H1 (cell line): ENCODE data around the gene ZDHHC24.

Experiments
- CREB1 ChIP-seq: IDR thresholded peaks from 2 replicates; pipeline ENCODE4 v1.6.1; 2012; ENCODE audit warnings: inconsistent platforms
- EGR1 ChIP-seq: IDR thresholded peaks from 2 replicates; pipeline ENCODE4 v1.6.1; 2011; ENCODE audit warnings: low read depth, low read length, borderline replicate concordance
- EP300 ChIP-seq, 2 experiments: IDR thresholded peaks; 1 replicate in 1 of 2; 2 replicates in 1 of 2; pipeline ENCODE4 v1.6.1; 2011 to 2012; ENCODE audit warnings: low read depth in 2 of 2, low read length in 2 of 2, mild to moderate bottlenecking in 2 of 2, borderline replicate concordance in 1 of 2, inconsistent platforms in 1 of 2, moderate library complexity in 1 of 2
- EZH2 ChIP-seq: fragments of 200-600 bp; sonication (generic); IDR thresholded peaks from 2 replicates; pipeline ENCODE4 v1.7.1; 2012; ENCODE audit warnings: low read depth, mild to moderate bottlenecking, moderate library complexity, low read length, inconsistent platforms; ENCODE audit not compliant: severe bottlenecking
- GTF2F1 ChIP-seq: IDR thresholded peaks from 2 replicates; pipeline ENCODE4 v1.6.1; 2012; ENCODE audit warnings: low read depth, low read length, improper control_type of control experiment, borderline replicate concordance
- HDAC2 ChIP-seq, 2 experiments: fragments of 300-600 bp in 1 of 2; sonication (generic) in 1 of 2; IDR thresholded peaks; 2 replicates each; pipeline ENCODE4 v1.6.1; 2011 to 2012; ENCODE audit warnings: low read depth in 2 of 2, low read length in 2 of 2, mild to moderate bottlenecking in 2 of 2, moderate library complexity in 2 of 2, borderline replicate concordance in 1 of 2, inconsistent platforms in 1 of 2
- NRF1 ChIP-seq: IDR thresholded peaks from 2 replicates; pipeline ENCODE4 v1.6.1; 2011; ENCODE audit warnings: mild to moderate bottlenecking, low read depth, low read length, improper control_type of control experiment
- POLR2A ChIP-seq, 2 experiments: IDR thresholded peaks; 1 replicate in 1 of 2; 2 replicates in 1 of 2; pipeline ENCODE4 v1.6.1; 2011; ENCODE audit warnings: low read depth in 2 of 2, low read length in 2 of 2, mild to moderate bottlenecking in 2 of 2; ENCODE audit errors: control extremely low read depth in 1 of 2
- POLR2AphosphoS5 ChIP-seq: IDR thresholded peaks from 2 replicates; pipeline ENCODE4 v1.6.1; 2011; ENCODE audit warnings: low read depth, low read length
- RFX5 ChIP-seq: IDR thresholded peaks from 2 replicates; pipeline ENCODE4 v1.6.1; 2011; ENCODE audit warnings: low read depth, low read length, improper control_type of control experiment, borderline replicate concordance
- RXRA ChIP-seq: IDR thresholded peaks from 2 replicates; pipeline ENCODE4 v1.6.1; 2011; ENCODE audit warnings: low read depth, mild to moderate bottlenecking, low read length, moderate library complexity; ENCODE audit not compliant: insufficient read depth
- SUZ12 ChIP-seq: fragments of 200-600 bp; sonication (generic); IDR thresholded peaks from 2 replicates; pipeline ENCODE4 v1.6.1; 2012; ENCODE audit warnings: mild to moderate bottlenecking, inconsistent platforms, low read length, moderate library complexity, mixed read lengths
- TF ChIP-seq, protein P1 (sequence below), 3 experiments: IDR thresholded peaks; 1 replicate in 2 of 3; 2 replicates in 1 of 3; pipeline versions ENCODE4 v1.5.1 to v1.6.1; 2011; ENCODE audit warnings: low read length in 3 of 3, mild to moderate bottlenecking in 3 of 3, inconsistent platforms in 2 of 3, low read depth in 1 of 3, moderate library complexity in 1 of 3; ENCODE audit not compliant: insufficient read depth in 1 of 3; ENCODE audit errors: control extremely low read depth in 1 of 3
- TF ChIP-seq, protein P2 (sequence below): IDR thresholded peaks from 2 replicates; pipeline ENCODE4 v1.6.1; 2011; ENCODE audit warnings: low read length, improper control_type of control experiment

DNA sequence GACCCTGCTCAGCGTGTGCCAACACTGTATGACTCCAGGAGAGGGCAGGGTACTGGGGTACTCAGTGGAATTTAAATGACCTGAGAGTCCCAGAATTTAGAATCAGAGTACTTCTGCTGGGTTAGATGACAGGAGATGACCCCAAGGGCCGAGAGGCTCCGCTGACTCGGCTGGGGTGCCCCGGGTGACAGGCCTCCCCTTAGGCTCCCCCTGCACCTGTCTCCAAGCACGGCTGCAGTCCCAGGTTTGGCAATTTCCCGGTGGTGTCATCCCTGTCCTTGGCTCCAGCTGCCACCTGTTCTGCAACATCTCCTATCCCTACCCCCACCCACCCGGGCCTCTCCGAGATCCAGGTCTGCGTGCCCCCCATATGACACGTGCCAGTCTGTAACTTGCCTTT lies 2.2 kb upstream of the ZDHHC24 start:
- no peak for TF ChIP-seq EP300 (IDR thresholded peaks at IDR 0.05; ENCODE audit: borderline replicate concordance in 1 of 2, low read depth in 2 of 2, low read length in 2 of 2)
- no peak for TF ChIP-seq SUZ12
- TF ChIP-seq GTF2F1: no peak
- no peak for TF ChIP-seq POLR2A (IDR thresholded peaks at IDR 0.05; ENCODE audit: control extremely low read depth in 1 of 2, low read depth in 2 of 2, low read length in 2 of 2)
- TF ChIP-seq, protein P1, sequence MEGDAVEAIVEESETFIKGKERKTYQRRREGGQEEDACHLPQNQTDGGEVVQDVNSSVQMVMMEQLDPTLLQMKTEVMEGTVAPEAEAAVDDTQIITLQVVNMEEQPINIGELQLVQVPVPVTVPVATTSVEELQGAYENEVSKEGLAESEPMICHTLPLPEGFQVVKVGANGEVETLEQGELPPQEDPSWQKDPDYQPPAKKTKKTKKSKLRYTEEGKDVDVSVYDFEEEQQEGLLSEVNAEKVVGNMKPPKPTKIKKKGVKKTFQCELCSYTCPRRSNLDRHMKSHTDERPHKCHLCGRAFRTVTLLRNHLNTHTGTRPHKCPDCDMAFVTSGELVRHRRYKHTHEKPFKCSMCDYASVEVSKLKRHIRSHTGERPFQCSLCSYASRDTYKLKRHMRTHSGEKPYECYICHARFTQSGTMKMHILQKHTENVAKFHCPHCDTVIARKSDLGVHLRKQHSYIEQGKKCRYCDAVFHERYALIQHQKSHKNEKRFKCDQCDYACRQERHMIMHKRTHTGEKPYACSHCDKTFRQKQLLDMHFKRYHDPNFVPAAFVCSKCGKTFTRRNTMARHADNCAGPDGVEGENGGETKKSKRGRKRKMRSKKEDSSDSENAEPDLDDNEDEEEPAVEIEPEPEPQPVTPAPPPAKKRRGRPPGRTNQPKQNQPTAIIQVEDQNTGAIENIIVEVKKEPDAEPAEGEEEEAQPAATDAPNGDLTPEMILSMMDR (IDR thresholded peaks at IDR 0.05; ENCODE audit: control extremely low read depth in 1 of 3, insufficient read depth in 1 of 3, low read depth in 1 of 3, low read length in 3 of 3): no peak
- no peak for TF ChIP-seq EGR1
- TF ChIP-seq POLR2AphosphoS5: no peak
- TF ChIP-seq EZH2: no peak
- no peak for TF ChIP-seq RXRA
- TF ChIP-seq NRF1: no peak
- no peak for TF ChIP-seq HDAC2 (IDR thresholded peaks at IDR 0.05; ENCODE audit: borderline replicate concordance in 1 of 2, low read depth in 2 of 2, low read length in 2 of 2)
- TF ChIP-seq, protein P2, sequence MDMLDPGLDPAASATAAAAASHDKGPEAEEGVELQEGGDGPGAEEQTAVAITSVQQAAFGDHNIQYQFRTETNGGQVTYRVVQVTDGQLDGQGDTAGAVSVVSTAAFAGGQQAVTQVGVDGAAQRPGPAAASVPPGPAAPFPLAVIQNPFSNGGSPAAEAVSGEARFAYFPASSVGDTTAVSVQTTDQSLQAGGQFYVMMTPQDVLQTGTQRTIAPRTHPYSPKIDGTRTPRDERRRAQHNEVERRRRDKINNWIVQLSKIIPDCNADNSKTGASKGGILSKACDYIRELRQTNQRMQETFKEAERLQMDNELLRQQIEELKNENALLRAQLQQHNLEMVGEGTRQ: no peak
- TF ChIP-seq RFX5: no peak
- TF ChIP-seq CREB1: no peak
